ENCODE measurements around the gene ARL6IP4.

Gene ARL6IP4

DNA sequence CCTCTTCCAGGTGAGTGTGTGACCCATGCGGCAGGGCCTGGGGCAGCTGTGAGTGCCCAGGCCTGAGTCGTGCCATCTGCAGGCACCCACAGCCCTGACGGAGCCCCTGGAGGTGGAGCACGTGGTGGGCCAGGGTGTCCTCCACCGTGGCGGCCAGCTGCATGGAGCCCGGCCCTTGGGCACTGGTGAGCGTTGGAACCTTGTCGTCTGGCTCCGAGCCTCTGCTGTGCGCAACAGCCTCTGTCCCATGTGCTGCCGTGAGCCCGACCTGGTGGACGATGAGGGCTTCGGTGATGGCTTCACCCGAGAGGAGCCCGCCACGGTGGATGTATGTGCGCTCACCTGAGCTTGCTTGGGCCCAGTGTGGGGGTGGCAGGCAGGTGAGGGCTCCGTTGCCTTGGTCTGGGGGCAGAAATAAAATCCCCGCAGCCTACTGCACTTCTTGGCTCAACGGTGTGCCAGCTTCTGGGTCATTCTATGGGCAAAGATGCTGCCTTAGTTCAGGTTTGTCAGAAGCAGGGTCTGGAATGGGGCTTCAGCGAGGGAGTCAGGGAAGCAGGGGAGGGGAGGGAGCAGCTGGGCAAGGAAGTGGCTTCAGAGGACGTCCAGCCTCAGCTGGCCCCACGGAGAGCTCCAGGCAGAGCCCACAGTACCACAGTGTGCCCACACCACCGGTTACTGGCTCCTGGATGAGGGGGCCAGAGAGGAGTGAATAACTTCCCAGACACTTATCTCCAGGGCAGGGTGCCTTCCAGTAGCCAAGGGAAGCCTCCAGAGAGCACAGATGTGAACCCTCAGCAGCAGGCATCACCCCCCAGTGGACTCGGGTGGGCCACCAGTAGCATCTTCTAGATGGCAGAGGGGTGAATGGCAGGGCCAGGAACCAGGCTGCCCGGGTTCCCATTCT is 1.2 kb upstream of the ARL6IP4 start:
- H3K4me3 ChIP-seq (replicated peaks; ENCODE audit: low read depth, low read length), result peak overlapping the region; percentile 82
- TF ChIP-seq, protein P1, sequence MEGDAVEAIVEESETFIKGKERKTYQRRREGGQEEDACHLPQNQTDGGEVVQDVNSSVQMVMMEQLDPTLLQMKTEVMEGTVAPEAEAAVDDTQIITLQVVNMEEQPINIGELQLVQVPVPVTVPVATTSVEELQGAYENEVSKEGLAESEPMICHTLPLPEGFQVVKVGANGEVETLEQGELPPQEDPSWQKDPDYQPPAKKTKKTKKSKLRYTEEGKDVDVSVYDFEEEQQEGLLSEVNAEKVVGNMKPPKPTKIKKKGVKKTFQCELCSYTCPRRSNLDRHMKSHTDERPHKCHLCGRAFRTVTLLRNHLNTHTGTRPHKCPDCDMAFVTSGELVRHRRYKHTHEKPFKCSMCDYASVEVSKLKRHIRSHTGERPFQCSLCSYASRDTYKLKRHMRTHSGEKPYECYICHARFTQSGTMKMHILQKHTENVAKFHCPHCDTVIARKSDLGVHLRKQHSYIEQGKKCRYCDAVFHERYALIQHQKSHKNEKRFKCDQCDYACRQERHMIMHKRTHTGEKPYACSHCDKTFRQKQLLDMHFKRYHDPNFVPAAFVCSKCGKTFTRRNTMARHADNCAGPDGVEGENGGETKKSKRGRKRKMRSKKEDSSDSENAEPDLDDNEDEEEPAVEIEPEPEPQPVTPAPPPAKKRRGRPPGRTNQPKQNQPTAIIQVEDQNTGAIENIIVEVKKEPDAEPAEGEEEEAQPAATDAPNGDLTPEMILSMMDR (IDR thresholded peaks at IDR 0.05; ENCODE audit: low read depth, low read length, missing control alignments), result no peak

DNA sequence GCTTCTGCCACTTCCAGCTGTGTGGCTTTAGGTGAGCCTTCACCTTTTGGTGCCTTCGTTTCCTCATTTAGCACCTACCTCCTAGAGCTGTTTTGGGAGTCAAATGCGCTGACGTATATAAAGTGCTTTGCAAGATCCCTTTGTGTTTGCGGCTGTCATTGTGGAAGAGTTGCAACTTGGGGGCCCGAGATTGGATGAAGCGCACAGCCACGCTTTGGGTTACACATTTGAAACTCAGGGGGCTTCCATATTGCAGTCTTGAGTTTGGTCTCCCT is 636 bp upstream of the ARL6IP4 start:
- peak overlapping the region; percentile 82 for H3K4me3 ChIP-seq (replicated peaks; ENCODE audit: low read depth, low read length)
- TF ChIP-seq, protein P1 (IDR thresholded peaks at IDR 0.05; ENCODE audit: low read depth, low read length, missing control alignments), result no peak
- DNase-seq (ENCODE audit: extremely low read depth, low read depth), result no peak

More for the DNA sequence above, 1.2 kb upstream of the ARL6IP4 start:
- DNase-seq (ENCODE audit: extremely low read depth, low read depth), result no peak

DNA sequence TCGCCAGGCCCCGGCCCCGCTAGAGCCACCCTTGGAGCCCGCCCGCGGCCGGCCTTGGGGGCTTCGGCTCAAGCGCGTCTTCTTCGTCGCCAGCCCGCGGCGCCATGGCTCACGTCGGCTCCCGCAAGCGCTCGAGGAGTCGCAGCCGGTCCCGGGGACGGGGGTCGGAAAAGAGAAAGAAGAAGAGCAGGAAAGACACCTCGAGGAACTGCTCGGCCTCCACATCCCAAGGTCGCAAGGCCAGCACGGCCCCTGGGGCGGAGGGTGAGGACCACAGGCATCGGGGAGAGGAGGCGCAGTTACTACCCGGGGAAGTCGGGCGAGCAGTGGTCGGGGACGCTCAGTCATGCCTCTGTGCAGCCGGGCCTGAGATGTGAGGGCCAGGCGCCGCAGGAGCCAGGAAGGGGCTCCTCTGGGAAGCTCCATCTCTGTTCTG is 573 bp downstream of the ARL6IP4 start:
- peak overlapping the region; percentile 82 for H3K4me3 ChIP-seq (replicated peaks; ENCODE audit: low read depth, low read length)
- DNase-seq (ENCODE audit: extremely low read depth, low read depth), result no peak
- TF ChIP-seq, protein P1 (IDR thresholded peaks at IDR 0.05; ENCODE audit: low read depth, low read length, missing control alignments), result no peak

DNA sequence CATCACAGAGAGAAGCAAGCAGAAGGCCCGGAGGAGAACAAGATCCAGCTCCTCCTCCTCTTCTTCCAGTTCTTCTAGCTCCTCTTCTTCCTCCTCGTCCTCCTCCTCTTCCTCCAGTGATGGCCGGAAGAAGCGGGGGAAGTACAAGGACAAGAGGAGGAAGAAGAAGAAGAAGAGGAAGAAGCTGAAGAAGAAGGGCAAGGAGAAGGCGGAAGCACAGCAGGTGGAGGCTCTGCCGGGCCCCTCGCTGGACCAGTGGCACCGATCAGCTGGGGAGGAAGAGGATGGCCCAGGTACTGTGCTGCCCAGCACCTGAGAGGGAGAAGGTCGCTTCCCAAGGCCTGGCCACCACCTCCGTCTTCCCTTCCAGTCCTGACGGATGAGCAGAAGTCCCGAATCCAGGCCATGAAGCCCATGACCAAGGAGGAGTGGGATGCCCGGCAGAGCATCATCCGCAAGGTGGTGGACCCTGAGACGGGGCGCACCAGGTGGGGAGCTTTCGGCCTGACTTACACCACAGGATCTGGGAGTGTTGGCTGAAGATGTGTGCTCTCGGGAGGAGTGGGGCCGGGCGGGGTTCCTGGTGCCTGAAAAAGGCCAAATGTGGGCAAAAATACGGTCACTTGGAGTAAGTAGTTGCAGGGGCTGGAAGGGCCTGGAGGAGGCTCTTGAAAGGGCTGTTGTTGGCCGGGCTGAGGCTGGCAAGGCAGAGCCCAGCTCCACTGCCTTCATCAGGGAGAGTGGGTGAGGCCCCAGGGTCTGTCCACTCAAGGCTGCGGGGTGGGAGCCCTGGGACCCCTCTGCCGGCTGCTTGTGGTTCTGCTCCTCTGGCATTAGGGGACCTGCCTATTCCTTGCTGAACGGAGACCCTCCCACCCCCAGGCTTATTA is 1.4 kb downstream of the ARL6IP4 start:
- H3K4me3 ChIP-seq (replicated peaks; ENCODE audit: low read depth, low read length), result peak overlapping the region; percentile 82
- DNase-seq (ENCODE audit: extremely low read depth, low read depth), result no peak
- TF ChIP-seq, protein P1 (IDR thresholded peaks at IDR 0.05; ENCODE audit: low read depth, low read length, missing control alignments), result no peak

DNA sequence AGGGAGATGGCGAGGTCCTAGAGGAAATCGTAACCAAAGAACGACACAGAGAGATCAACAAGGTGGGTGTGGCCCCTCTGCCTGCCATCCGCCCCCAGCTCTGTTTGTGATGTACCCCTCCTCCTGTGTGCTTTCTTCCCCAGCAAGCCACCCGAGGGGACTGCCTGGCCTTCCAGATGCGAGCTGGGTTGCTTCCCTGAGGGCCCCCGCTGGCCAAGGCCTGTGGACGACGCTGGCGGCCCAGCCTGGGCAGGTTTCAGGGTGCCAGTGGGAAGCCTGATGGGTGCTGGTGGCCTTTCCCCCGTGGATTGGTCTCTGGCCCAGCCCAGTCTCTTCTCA is 2.0 kb downstream of the ARL6IP4 start:
- TF ChIP-seq, protein P1 (IDR thresholded peaks at IDR 0.05; ENCODE audit: low read depth, low read length, missing control alignments), result no peak
- DNase-seq (ENCODE audit: extremely low read depth, low read depth), result no peak
- peak overlapping the region; percentile 82 for H3K4me3 ChIP-seq (replicated peaks; ENCODE audit: low read depth, low read length)

DNA sequence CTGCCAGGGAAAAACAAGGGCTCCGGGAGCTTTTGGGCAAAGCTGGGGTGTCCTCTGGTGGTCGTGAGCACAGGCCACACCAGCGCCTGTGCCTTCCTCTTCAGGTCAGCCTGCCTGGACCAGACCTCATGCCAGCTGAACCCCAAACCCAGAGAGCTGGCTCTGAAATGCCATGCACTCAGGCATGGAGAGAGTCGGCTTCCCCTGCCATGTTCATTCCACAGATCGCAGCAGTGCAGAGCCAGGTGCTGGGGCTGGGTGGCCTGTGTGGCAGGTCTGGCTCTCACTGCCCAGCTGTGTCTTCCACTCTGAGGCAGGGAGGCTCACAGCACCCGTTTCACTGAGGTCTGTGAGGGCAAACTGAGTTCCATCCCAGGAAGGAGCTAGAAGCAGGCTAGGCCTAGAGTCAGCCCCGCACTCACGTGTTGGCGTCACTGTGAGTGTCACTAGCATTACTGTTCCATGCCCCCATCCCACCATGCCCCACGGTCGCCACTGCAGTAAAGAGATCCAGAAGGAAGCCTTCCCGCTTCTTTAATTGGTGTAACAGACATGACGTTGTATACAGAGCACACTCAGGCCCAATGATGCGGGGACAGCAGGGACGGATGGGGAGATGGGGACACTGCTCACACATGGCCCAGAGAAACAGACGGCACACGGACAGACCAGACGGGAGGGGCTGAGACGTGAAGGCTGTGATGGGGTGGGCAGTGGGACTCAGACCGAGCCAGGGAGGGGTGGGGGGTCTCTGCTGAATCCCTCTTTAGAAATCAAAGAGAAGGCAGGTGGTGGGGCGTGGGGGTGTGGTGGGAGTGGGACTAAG is 2.7 kb downstream of the ARL6IP4 start:
- TF ChIP-seq, protein P1 (IDR thresholded peaks at IDR 0.05; ENCODE audit: low read depth, low read length, missing control alignments), result no peak
- H3K4me3 ChIP-seq (replicated peaks; ENCODE audit: low read depth, low read length), result no peak overlapping the region
- DNase-seq (ENCODE audit: extremely low read depth, low read depth), result no peak

Measured in HFF-Myc (cell line).